Keratinocyte (primary cell): Measurements from ENCODE around the gene CNTNAP2. TPM values are rescaled to one million over a fixed set of nuclear protein-coding genes. Genes with fewer than 3 reads are reported as not detected.

Experiments
- DNase-seq: peaks from one replicate; pipeline ENCODE4 v3.0.0-alpha.2; 2011; ENCODE audit warnings: low read depth, missing footprints, low spot score
- FAIRE-seq: peaks from 2 replicates; lab custom pipeline; 2011; peaks lifted over from hg19 to GRCh38; lab: Jason Lieb, UNC
- H2AFZ ChIP-seq: 2 replicates; pipeline ENCODE4 v1.6.0; 2012; ENCODE audit warnings: low read length, control low read depth, inconsistent platforms; ENCODE audit not compliant: control insufficient read depth
- H3K27ac ChIP-seq: 2 replicates; pipeline ENCODE4 v1.5.1; 2011; ENCODE audit warnings: low read length; ENCODE audit not compliant: control insufficient read depth, insufficient read depth
- H3K27me3 ChIP-seq: 3 replicates; pipeline ENCODE4 v1.6.0; 2011; ENCODE audit warnings: low read length; ENCODE audit not compliant: control insufficient read depth, insufficient read depth; ENCODE audit errors: extremely low read depth
- H3K36me3 ChIP-seq, 2 experiments: 2 replicates in 1 of 2; 3 replicates in 1 of 2; pipeline ENCODE4 v1.5.1; 2011; ENCODE audit warnings: low read length in 2 of 2, mild to moderate bottlenecking in 1 of 2; ENCODE audit not compliant: control insufficient read depth in 2 of 2, insufficient read depth in 2 of 2; ENCODE audit errors: extremely low read depth in 1 of 2
- H3K4me1 ChIP-seq: 3 replicates; pipeline ENCODE4 v1.5.1; 2011; ENCODE audit warnings: low read length; ENCODE audit not compliant: control insufficient read depth, insufficient read depth; ENCODE audit errors: extremely low read depth
- H3K4me2 ChIP-seq: 3 replicates; pipeline ENCODE4 v1.6.0; 2011; ENCODE audit warnings: low read depth, low read length; ENCODE audit not compliant: control insufficient read depth, insufficient read depth; ENCODE audit errors: extremely low read depth
- H3K4me3 ChIP-seq, 3 experiments: fragments of 200-600 bp in 1 of 3; sonication (generic) in 1 of 3; 2 replicates in 2 of 3; 3 replicates in 1 of 3; pipeline ENCODE4 v1.5.1; 2011 to 2016; ENCODE audit warnings: low read length in 3 of 3, mild to moderate bottlenecking in 3 of 3, control low read depth in 2 of 3, inconsistent platforms in 1 of 3, low read depth in 1 of 3, mixed read lengths in 1 of 3, mixed run types in 1 of 3, moderate library complexity in 1 of 3; ENCODE audit not compliant: control insufficient read depth in 2 of 3, insufficient read depth in 2 of 3; ENCODE audit errors: extremely low read depth in 1 of 3
- H3K79me2 ChIP-seq: 2 replicates; pipeline ENCODE4 v1.6.0; 2012; ENCODE audit warnings: low read length; ENCODE audit not compliant: control insufficient read depth, insufficient read depth
- H3K9ac ChIP-seq: 3 replicates; pipeline ENCODE4 v1.6.0; 2011; ENCODE audit warnings: low read length; ENCODE audit not compliant: control insufficient read depth, insufficient read depth; ENCODE audit errors: extremely low read depth
- H3K9me1 ChIP-seq: 3 replicates; pipeline ENCODE4 v1.6.0; 2011; ENCODE audit warnings: low read length; ENCODE audit not compliant: control insufficient read depth, insufficient read depth; ENCODE audit errors: extremely low read depth
- H3K9me3 ChIP-seq: 2 replicates; pipeline ENCODE4 v1.5.1; 2012; ENCODE audit warnings: low read depth, low read length; ENCODE audit not compliant: control insufficient read depth
- H4K20me1 ChIP-seq: 3 replicates; pipeline ENCODE4 v1.6.0; 2011; ENCODE audit warnings: low read length; ENCODE audit not compliant: control insufficient read depth, insufficient read depth; ENCODE audit errors: extremely low read depth
- CTCF ChIP-seq, 3 experiments: IDR thresholded peaks in 1 of 3; conservative IDR thresholded peaks in 1 of 3; optimal IDR thresholded peaks in 1 of 3; 2 replicates in 2 of 3; 3 replicates in 1 of 3; pipeline versions ENCODE3 to v1.5.1; 2011; ENCODE audit warnings: low read length in 3 of 3, mild to moderate bottlenecking in 3 of 3, moderate library complexity in 2 of 3, control low read depth in 1 of 3, inconsistent platforms in 1 of 3; ENCODE audit not compliant: insufficient read depth in 2 of 3; ENCODE audit errors: extremely low read depth in 1 of 3
- EZH2 ChIP-seq: IDR thresholded peaks from one replicate; pipeline ENCODE4 v1.6.1; 2012; ENCODE audit warnings: inconsistent platforms, mild to moderate bottlenecking, low read length, moderate library complexity
- dilution Hi-C: fragments of 300-500 bp; cut with MboI; formaldehyde crosslinking; loops from one replicate; pipeline ENCODE4 v1.7.0; 2020; ENCODE audit warnings: low sequenced_read_pairs; ENCODE audit not compliant: extremely low pct_ligation_motif_present
- polyA plus RNA-seq, 5 experiments: library from polyadenylated mRNA; depleted of rRNA in 3 of 5; stranded (reverse) in 3 of 5; stranded (forward) in 1 of 5; unstranded in 1 of 5; fragments of >200 nt; gene quantifications; 1 replicate in 1 of 5; 2 replicates in 3 of 5; 3 replicates in 1 of 5; pipeline versions ENCODE4 v1.2.1 to v1.2.3, GENCODE V29; 2011 to 2012; ENCODE audit warnings: missing spikeins in 2 of 5, low read depth in 1 of 5, low replicate concordance in 1 of 5

CNTNAP2 gene
- polyA plus RNA-seq, 1 donor (not counting 4 experiments of a cell fraction or from before 2014, with no cell fraction given) = 1.4 TPM

DNA sequence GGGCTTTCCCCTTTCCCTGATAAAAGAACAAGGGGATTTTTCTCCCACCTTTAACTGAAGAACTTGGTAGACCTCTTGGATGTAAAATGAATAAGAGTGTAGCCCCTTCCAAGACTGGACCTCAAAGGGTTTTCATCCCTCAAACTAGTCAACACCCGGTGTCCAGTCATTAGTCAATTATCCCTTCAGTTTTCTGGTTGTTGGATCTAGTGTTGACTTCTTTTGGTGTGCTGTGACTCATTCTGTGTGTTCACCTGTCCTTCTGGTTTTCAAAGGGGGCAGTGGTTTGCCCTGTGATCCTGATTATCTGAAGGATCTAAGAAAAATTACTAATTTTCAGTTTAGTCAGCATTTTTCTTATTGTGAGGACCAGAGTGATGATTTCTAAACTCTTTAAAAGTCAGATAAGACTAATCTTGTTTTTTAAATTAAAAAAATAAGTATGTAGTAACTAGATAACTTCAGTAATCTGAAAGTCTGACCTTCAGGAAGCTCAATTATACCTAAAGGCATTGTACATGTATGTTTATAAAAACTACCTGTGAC is 583.5 kb downstream of the CNTNAP2 start:
- FAIRE-seq = no peak
- dilution Hi-C loops = no loop called here
- Histone ChIP-seq H4K20me1 (no peaks in the 10 kb centered on the region), H3K9me3 (no peaks in the 10 kb centered on the region), H3K36me3 (no peaks in the 10 kb centered on the region), H3K9me1 (no peaks in the 10 kb centered on the region), H3K79me2 (no peaks in the 10 kb centered on the region), H3K4me1 (no peaks in the 10 kb centered on the region), H2AFZ (no peak overlapping the region), H3K27me3 (no peaks in the 10 kb centered on the region), H3K27ac (no peak overlapping the region), H3K4me3 (no peak overlapping the region), H3K4me2 (no peak overlapping the region), H3K9ac (no peak overlapping the region)
- DNase-seq = no peak
- no peak for TF ChIP-seq EZH2
- TF ChIP-seq CTCF (optimal IDR thresholded peaks at IDR 0.05 in 1 of 3, IDR thresholded peaks at IDR 0.05 in 1 of 3, conservative IDR thresholded peaks at IDR 0.05 in 1 of 3; ENCODE audit: extremely low read depth in 1 of 3, insufficient read depth in 2 of 3, low read length in 3 of 3) = no peak

DNA sequence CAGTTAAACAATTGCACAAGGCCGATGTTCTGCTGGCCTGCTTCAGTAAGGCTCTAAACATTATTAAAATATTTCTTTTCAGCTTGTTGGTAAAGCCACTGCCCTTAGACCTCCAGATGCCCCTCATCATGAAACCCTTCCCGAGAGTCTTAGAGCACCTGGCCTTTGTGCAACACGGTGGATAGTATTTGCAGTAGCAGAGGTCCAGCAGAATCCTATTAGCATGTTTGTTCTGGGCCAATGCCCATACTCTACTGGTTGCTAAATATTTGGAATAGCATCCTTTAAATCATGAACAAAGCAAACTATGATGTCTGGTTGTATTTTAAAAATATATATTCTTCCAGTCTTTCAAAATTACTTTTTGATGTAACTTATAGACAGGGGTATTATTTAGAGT is 584.6 kb downstream of the CNTNAP2 start:
- H3K9me3 ChIP-seq = no peaks in the 10 kb centered on the region
- no peaks in the 10 kb centered on the region for H3K27me3 ChIP-seq
- H3K27ac ChIP-seq = no peak overlapping the region
- dilution Hi-C loops = no loop called here
- FAIRE-seq = no peak
- no peak overlapping the region for H3K9ac ChIP-seq
- TF ChIP-seq EZH2 (no peak), CTCF (optimal IDR thresholded peaks at IDR 0.05 in 1 of 3, IDR thresholded peaks at IDR 0.05 in 1 of 3, conservative IDR thresholded peaks at IDR 0.05 in 1 of 3; ENCODE audit: extremely low read depth in 1 of 3, insufficient read depth in 2 of 3, low read length in 3 of 3) (no peak)
- H3K4me1 ChIP-seq = no peaks in the 10 kb centered on the region
- H3K4me2 ChIP-seq = no peak overlapping the region
- no peaks in the 10 kb centered on the region for H4K20me1 ChIP-seq
- H3K9me1 ChIP-seq = no peaks in the 10 kb centered on the region
- H2AFZ ChIP-seq = no peak overlapping the region
- DNase-seq = no peak
- H3K79me2 ChIP-seq = no peaks in the 10 kb centered on the region
- no peak overlapping the region for H3K4me3 ChIP-seq
- H3K36me3 ChIP-seq = no peaks in the 10 kb centered on the region
